H1 (cell line): ENCODE results near the gene F10.

Experiments
- EP300 ChIP-seq, 2 experiments: IDR thresholded peaks; 1 replicate in 1 of 2; 2 replicates in 1 of 2; pipeline ENCODE4 v1.6.1; 2011 to 2012; ENCODE audit warnings: low read depth in 2 of 2, low read length in 2 of 2, mild to moderate bottlenecking in 2 of 2, borderline replicate concordance in 1 of 2, inconsistent platforms in 1 of 2, moderate library complexity in 1 of 2
- EZH2 ChIP-seq: fragments of 200-600 bp; sonication (generic); IDR thresholded peaks from 2 replicates; pipeline ENCODE4 v1.7.1; 2012; ENCODE audit warnings: low read depth, mild to moderate bottlenecking, moderate library complexity, low read length, inconsistent platforms; ENCODE audit not compliant: severe bottlenecking
- GABPA ChIP-seq: IDR thresholded peaks from 2 replicates; pipeline ENCODE4 v1.6.1; 2011; ENCODE audit warnings: mild to moderate bottlenecking, low read length, moderate library complexity, borderline replicate concordance; ENCODE audit not compliant: insufficient read depth
- POLR2A ChIP-seq, 2 experiments: IDR thresholded peaks; 1 replicate in 1 of 2; 2 replicates in 1 of 2; pipeline ENCODE4 v1.6.1; 2011; ENCODE audit warnings: low read depth in 2 of 2, low read length in 2 of 2, mild to moderate bottlenecking in 2 of 2; ENCODE audit errors: control extremely low read depth in 1 of 2
- SP1 ChIP-seq: IDR thresholded peaks from 2 replicates; pipeline ENCODE4 v1.6.1; 2011; ENCODE audit warnings: low read depth, low read length
- TF ChIP-seq, protein P1 (sequence below): IDR thresholded peaks from 2 replicates; pipeline ENCODE4 v1.6.1; 2011; ENCODE audit warnings: low read length, improper control_type of control experiment

DNA sequence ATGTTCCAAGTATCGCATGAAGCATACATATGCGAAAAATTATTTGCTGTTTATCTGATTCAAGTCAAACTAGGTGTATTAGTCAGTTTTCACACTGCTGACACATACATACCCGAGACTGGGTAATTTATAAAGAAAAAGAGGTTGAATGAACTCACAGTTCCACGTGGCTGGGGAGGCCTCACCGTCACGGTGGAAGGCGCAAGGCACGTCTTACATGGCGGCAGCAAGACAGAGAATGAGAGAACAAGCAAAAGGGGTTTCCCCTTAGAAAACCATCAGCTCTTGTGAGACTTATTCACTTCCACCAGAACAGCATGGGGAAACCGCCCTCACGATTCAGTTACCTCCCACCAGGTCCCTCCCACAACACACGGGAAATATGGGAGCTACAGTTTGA is 22.9 kb downstream of the F10 start:
- TF ChIP-seq SP1: no peak
- TF ChIP-seq POLR2A (IDR thresholded peaks at IDR 0.05; ENCODE audit: control extremely low read depth in 1 of 2, low read depth in 2 of 2, low read length in 2 of 2): no peak
- TF ChIP-seq EP300 (IDR thresholded peaks at IDR 0.05; ENCODE audit: borderline replicate concordance in 1 of 2, low read depth in 2 of 2, low read length in 2 of 2): no peak
- no peak for TF ChIP-seq EZH2
- TF ChIP-seq GABPA: no peak
- TF ChIP-seq, protein P1, sequence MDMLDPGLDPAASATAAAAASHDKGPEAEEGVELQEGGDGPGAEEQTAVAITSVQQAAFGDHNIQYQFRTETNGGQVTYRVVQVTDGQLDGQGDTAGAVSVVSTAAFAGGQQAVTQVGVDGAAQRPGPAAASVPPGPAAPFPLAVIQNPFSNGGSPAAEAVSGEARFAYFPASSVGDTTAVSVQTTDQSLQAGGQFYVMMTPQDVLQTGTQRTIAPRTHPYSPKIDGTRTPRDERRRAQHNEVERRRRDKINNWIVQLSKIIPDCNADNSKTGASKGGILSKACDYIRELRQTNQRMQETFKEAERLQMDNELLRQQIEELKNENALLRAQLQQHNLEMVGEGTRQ: no peak
